ENCODE results near the gene IFNGR2.
"Not testable (repeated sequence)": the region's sequence is repeated elsewhere in the genome, so short reads cannot be mapped to it uniquely, and the experiment has no call there.

IFNGR2 gene

GRCh38 chr21:33378081-33378480 is 25.1 kb upstream of the IFNGR2 start:
- no peak for DNase-seq

- DNase-seq = not testable (repeated sequence)
Observed at GRCh38 chr21:33379934-33380333, 23.3 kb upstream of the IFNGR2 start.

GRCh38 chr21:33380483-33380998 is 22.7 kb upstream of the IFNGR2 start:
- DNase-seq = no peak

- not testable (repeated sequence) for DNase-seq
Observed at GRCh38 chr21:33381381-33381780, 21.8 kb upstream of the IFNGR2 start.

GRCh38 chr21:33383056-33383888 is 19.9 kb upstream of the IFNGR2 start:
- DNase-seq = no peak

- no peak for DNase-seq
Observed at GRCh38 chr21:33384841-33385331, 18.3 kb upstream of the IFNGR2 start.

GRCh38 chr21:33386222-33386784 is 16.9 kb upstream of the IFNGR2 start:
- no peak for DNase-seq

- no peak for DNase-seq
Observed at GRCh38 chr21:33387294-33387693, 15.9 kb upstream of the IFNGR2 start.

- DNase-seq = no peak
Observed at GRCh38 chr21:33388188-33388587, 15.0 kb upstream of the IFNGR2 start.

- no peak for DNase-seq
Observed at GRCh38 chr21:33390479-33390878, 12.7 kb upstream of the IFNGR2 start.

- no peak for DNase-seq
Observed at GRCh38 chr21:33391656-33392055, 11.6 kb upstream of the IFNGR2 start.

GRCh38 chr21:33392284-33392985 is 10.8 kb upstream of the IFNGR2 start:
- no peak for DNase-seq

GRCh38 chr21:33393348-33393747 is 9.9 kb upstream of the IFNGR2 start:
- no peak for DNase-seq

- no peak for DNase-seq
Observed at GRCh38 chr21:33394260-33394659, 9.0 kb upstream of the IFNGR2 start.

- no peak for DNase-seq
Observed at GRCh38 chr21:33395891-33396331, 7.3 kb upstream of the IFNGR2 start.

- DNase-seq = no peak
Observed at GRCh38 chr21:33396436-33396835, 6.8 kb upstream of the IFNGR2 start.

GRCh38 chr21:33396951-33397350 is 6.3 kb upstream of the IFNGR2 start:
- DNase-seq = no peak

- no peak for DNase-seq
Observed at GRCh38 chr21:33397717-33398116, 5.5 kb upstream of the IFNGR2 start.

- DNase-seq = no peak
Observed at GRCh38 chr21:33398361-33398760, 4.9 kb upstream of the IFNGR2 start.

GRCh38 chr21:33401630-33401992 is 1.6 kb upstream of the IFNGR2 start:
- no peak for DNase-seq

- no peak for DNase-seq
Observed at GRCh38 chr21:33402001-33402979, 923 bp upstream of the IFNGR2 start.
